K562 (cell line): ENCODE results near the gene FAM111B. TPM values are rescaled to one million over a fixed set of nuclear protein-coding genes. Genes with fewer than 3 reads are reported as not detected.

Experiments
- BCOR ChIP-seq: fragments of 450-650 bp; IDR thresholded peaks from 2 replicates; pipeline ENCODE4 v1.6.1; 2016
- CEBPB ChIP-seq: fragments of 450-650 bp; IDR thresholded peaks from 2 replicates; pipeline ENCODE4 v1.6.1; 2016; ENCODE audit warnings: missing genetic modification characterization, missing compliant biosample characterization
- MAZ ChIP-seq, 2 experiments: fragments of 450-650 bp in 1 of 2; sonication (generic) in 1 of 2; formaldehyde crosslinking; IDR thresholded peaks in 1 of 2; conservative IDR thresholded peaks in 1 of 2; 2 replicates each; pipeline versions ENCODE4 v1.4.0 to v1.5.0; 2020; ENCODE audit warnings: mild to moderate bottlenecking in 1 of 2, missing genetic modification reagents in 1 of 2
- NCOA1 ChIP-seq: fragments of 450-650 bp; IDR thresholded peaks from 2 replicates; pipeline ENCODE4 v1.6.1; 2016; ENCODE audit warnings: low read depth
- NCOR1 ChIP-seq: fragments of 450-650 bp; IDR thresholded peaks from 2 replicates; pipeline ENCODE4 v1.6.1; 2016; ENCODE audit warnings: mild to moderate bottlenecking, moderate library complexity
- POLR2AphosphoS5 ChIP-seq: IDR thresholded peaks from 2 replicates; pipeline ENCODE4 v1.6.1; 2011; ENCODE audit warnings: mild to moderate bottlenecking, low read depth, low read length, moderate library complexity; ENCODE audit not compliant: control insufficient read depth, insufficient read depth
- PRPF4 ChIP-seq: fragments of 200-400 bp; formaldehyde crosslinking; IDR thresholded peaks from one replicate; pipeline ENCODE4 v1.6.1; 2017; ENCODE audit warnings: low read length, low read depth, mild to moderate bottlenecking; ENCODE audit not compliant: insufficient read depth, poor library complexity, severe bottlenecking
- ZNF785 ChIP-seq: fragments of 250-450 bp; sonication (Bioruptor Pico); IDR thresholded peaks from 2 replicates; pipeline ENCODE4 v1.4.0; 2020; ENCODE audit warnings: mild to moderate bottlenecking
- polyA plus RNA-seq, 8 experiments: library from polyadenylated mRNA; depleted of rRNA in 4 of 8; stranded (reverse) in 5 of 8; unstranded in 3 of 8; fragments of >200 nt; fragmentation: Nextera tagmentation in 2 of 8; fragmentation: Illumina TruSeq in 1 of 8; extraction: Ambion mirVana in 2 of 8; extraction: Trizol in 1 of 8; gene quantifications; 2 replicates each; pipeline versions ENCODE4 v1.2.1 to v1.2.3, GENCODE V29; 2011 to 2014; ENCODE audit warnings: inconsistent platforms in 1 of 8, missing spikeins in 1 of 8
- total RNA-seq, 7 experiments: library from RNA; depleted of rRNA in 6 of 7; stranded (reverse); fragments of >200 nt in 6 of 7; fragmentation: Illumina TruSeq in 2 of 7; extraction: Trizol in 2 of 7; gene quantifications; 2 replicates each; pipeline versions ENCODE4 v1.2.1 to v1.2.3, GENCODE V29; 2011 to 2021; ENCODE audit warnings: low replicate concordance in 1 of 7
- TF ChIP-seq, protein P1 (sequence below): IDR thresholded peaks from 2 replicates; pipeline ENCODE4 v1.6.1; 2011; ENCODE audit not compliant: insufficient read length; ENCODE audit errors: extremely low read depth
- TF ChIP-seq, protein P2 (sequence below): fragments of 150-350 bp; IDR thresholded peaks from 2 replicates; pipeline ENCODE4 v1.6.1; 2014; ENCODE audit warnings: low read depth, mild to moderate bottlenecking, low read length, borderline replicate concordance
- TF ChIP-seq, protein P3 (sequence below): fragments of 250-450 bp; sonication (Bioruptor Pico); IDR thresholded peaks from 2 replicates; pipeline ENCODE4 v1.5.0; 2021
- TF ChIP-seq, protein P4 (sequence below), 3 experiments: IDR thresholded peaks in 2 of 3; conservative IDR thresholded peaks in 1 of 3; 2 replicates each; pipeline ENCODE4 v1.5.1; 2011 to 2012; ENCODE audit warnings: low read length in 3 of 3, mild to moderate bottlenecking in 3 of 3, control low read depth in 2 of 3, improper control_type of control experiment in 1 of 3, inconsistent platforms in 1 of 3, low read depth in 1 of 3, mixed read lengths in 1 of 3, moderate library complexity in 1 of 3; ENCODE audit not compliant: insufficient read depth in 2 of 3

The FAM111B gene
- total and polyA plus RNA-seq, 9 of the 15 experiments (the other 6 are each of a cell fraction or from before 2014, with no cell fraction given): 0.01 to 0.33 (median 0.06) TPM; not detected in 5

DNA sequence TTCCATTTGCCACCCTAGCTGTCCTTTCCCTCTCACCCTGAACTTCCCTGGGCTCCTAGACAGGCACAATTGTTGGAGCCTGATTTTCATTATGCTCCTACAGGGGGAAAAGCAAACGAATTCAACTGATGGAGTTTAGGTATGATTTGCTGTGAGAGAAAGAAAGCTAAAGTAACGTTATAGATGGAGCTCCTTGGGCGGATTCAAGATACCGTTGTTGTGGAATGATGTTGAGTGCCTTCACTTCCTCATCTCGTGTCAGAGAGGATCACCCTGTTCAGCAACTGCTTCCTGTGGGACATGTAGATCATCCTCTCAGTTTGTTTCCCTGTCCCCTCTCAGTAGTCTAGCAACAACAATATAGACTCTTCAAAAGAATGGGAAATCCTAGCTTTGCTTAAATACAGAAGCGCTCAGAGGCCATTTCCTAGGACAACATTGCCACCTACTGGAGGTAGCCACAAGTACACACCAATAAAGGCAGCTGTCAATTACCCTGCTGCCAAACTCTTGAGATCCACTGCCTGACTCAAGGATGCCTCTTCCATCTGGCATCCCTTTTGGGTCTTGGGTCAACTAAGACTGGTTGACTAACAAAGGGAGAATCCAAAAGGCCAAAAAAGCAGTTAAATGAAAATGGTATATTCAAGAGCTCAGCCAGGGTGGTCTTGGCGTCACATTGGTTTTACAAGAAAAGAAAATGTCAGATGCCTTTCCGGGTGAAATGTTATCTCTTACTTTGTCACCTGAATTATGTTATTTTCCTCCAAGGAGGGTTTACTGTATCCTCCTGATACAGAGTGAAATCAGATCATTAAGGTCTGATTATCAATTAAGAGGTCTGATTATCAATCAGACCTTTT, 51.4 kb downstream of the FAM111B start (continued):
- TF ChIP-seq, protein P1, sequence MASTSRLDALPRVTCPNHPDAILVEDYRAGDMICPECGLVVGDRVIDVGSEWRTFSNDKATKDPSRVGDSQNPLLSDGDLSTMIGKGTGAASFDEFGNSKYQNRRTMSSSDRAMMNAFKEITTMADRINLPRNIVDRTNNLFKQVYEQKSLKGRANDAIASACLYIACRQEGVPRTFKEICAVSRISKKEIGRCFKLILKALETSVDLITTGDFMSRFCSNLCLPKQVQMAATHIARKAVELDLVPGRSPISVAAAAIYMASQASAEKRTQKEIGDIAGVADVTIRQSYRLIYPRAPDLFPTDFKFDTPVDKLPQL: no peak
- TF ChIP-seq NCOA1 (no peak), POLR2AphosphoS5 (no peak), NCOR1 (no peak), BCOR (no peak), PRPF4 (no peak), MAZ (CRISPR knock-in tag; conservative IDR thresholded peaks at IDR 0.05 in 1 of 2, IDR thresholded peaks at IDR 0.05 in 1 of 2) (0 out of 4 replicates have a peak, but pooled peaks of 1 of the 2 experiments have one; percentile 30), ZNF785 (CRISPR knock-in tag) (no peak), CEBPB (tag) (no peak)
- TF ChIP-seq, protein P2, sequence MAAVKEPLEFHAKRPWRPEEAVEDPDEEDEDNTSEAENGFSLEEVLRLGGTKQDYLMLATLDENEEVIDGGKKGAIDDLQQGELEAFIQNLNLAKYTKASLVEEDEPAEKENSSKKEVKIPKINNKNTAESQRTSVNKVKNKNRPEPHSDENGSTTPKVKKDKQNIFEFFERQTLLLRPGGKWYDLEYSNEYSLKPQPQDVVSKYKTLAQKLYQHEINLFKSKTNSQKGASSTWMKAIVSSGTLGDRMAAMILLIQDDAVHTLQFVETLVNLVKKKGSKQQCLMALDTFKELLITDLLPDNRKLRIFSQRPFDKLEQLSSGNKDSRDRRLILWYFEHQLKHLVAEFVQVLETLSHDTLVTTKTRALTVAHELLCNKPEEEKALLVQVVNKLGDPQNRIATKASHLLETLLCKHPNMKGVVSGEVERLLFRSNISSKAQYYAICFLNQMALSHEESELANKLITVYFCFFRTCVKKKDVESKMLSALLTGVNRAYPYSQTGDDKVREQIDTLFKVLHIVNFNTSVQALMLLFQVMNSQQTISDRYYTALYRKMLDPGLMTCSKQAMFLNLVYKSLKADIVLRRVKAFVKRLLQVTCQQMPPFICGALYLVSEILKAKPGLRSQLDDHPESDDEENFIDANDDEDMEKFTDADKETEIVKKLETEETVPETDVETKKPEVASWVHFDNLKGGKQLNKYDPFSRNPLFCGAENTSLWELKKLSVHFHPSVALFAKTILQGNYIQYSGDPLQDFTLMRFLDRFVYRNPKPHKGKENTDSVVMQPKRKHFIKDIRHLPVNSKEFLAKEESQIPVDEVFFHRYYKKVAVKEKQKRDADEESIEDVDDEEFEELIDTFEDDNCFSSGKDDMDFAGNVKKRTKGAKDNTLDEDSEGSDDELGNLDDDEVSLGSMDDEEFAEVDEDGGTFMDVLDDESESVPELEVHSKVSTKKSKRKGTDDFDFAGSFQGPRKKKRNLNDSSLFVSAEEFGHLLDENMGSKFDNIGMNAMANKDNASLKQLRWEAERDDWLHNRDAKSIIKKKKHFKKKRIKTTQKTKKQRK: no peak
- TF ChIP-seq, protein P3, sequence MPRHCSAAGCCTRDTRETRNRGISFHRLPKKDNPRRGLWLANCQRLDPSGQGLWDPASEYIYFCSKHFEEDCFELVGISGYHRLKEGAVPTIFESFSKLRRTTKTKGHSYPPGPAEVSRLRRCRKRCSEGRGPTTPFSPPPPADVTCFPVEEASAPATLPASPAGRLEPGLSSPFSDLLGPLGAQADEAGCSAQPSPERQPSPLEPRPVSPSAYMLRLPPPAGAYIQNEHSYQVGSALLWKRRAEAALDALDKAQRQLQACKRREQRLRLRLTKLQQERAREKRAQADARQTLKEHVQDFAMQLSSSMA (CRISPR knock-in tag): no peak
- TF ChIP-seq, protein P4, sequence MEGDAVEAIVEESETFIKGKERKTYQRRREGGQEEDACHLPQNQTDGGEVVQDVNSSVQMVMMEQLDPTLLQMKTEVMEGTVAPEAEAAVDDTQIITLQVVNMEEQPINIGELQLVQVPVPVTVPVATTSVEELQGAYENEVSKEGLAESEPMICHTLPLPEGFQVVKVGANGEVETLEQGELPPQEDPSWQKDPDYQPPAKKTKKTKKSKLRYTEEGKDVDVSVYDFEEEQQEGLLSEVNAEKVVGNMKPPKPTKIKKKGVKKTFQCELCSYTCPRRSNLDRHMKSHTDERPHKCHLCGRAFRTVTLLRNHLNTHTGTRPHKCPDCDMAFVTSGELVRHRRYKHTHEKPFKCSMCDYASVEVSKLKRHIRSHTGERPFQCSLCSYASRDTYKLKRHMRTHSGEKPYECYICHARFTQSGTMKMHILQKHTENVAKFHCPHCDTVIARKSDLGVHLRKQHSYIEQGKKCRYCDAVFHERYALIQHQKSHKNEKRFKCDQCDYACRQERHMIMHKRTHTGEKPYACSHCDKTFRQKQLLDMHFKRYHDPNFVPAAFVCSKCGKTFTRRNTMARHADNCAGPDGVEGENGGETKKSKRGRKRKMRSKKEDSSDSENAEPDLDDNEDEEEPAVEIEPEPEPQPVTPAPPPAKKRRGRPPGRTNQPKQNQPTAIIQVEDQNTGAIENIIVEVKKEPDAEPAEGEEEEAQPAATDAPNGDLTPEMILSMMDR (IDR thresholded peaks at IDR 0.05 in 2 of 3, conservative IDR thresholded peaks at IDR 0.05 in 1 of 3; ENCODE audit: insufficient read depth in 2 of 3, low read depth in 1 of 3, low read length in 3 of 3): peak; percentile 75 to 89 (median 83)
